ENCODE data around the gene GINS3.

GRCh38 chr16:58413359-58413758 lies 21.1 kb downstream of the GINS3 start:
- TF ChIP-seq POLR2AphosphoS5 (IDR thresholded peaks at IDR 0.05; ENCODE audit: borderline replicate concordance, low read depth, low read length) (no peak), EZH2 (IDR thresholded peaks at IDR 0.05) (no peak)
